ENCODE results near the gene ZC3H7B. TPM values are rescaled to one million over a fixed set of nuclear protein-coding genes. Genes with fewer than 3 reads are reported as not detected.
"Not testable (repeated sequence)": the region's sequence is repeated elsewhere in the genome, so short reads cannot be mapped to it uniquely, and the experiment has no call there.

The ZC3H7B gene
- polyA plus RNA-seq, 1 donor: 36.5 TPM

GRCh38 chr22:41285820-41286638 is 15.3 kb upstream of the ZC3H7B start, which contains the start of gene RANGAP1:
RANGAP1 (minus strand) TSS chr22:41286187; CDS start chr22:41281044, 5,143 bp downstream.
- DNase-seq (ENCODE audit: low read depth): peak; percentile 97

DNA sequence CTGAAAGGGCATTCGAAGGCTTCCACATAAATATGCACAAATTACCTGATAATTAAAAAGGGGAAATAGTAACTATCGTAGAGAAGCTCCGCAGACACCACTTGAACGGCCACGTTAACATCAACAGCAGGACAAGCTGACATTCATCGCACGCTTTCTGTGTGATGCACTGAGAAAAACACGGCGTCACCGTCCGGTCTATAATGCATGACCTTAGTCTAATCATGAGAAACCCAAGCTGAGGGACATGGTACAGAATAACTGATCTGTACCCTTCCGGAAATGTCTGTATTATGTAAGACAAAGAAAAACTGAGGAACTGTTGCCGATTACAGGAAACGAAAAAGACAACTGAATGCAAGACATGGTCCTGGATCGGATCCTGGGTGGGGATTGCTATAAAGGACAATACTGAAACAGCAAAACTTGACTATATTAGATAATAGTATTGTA is 14.7 kb upstream of the ZC3H7B start:
- no peak for DNase-seq (ENCODE audit: low read depth)

DNA sequence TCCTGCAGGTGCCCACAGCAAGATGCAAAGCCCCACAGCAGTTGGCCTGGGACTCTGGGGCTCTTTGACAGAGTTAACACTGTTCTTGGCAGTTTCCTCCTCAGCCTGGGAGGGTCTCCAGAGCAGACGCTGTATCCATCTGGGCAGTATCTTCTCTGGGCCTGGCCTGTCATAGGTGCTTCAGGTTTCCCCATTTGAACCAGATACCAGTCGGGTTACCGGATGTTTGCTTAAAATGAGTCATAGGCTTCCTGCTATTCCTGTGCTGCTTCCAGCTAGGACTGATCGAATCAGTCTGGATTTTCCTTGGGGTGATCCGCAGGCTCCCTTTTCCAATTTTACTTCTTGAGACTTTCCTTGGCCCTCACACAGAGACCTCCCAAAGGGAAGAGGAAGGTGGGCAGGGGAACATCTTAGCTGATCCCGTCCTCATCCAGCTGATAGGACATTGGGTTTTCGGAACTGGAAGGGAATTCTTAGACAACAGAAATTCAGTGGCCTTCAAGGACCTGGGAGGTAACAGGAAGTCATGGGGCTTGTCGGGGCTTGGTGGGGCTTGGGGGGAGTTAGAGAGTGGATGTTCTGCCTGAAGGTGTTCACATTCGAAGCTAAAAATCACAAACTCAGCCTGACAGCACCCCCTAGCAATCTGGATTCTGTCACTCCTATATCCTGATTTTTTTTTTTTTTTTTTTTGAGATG is 12.9 kb upstream of the ZC3H7B start:
- DNase-seq (ENCODE audit: low read depth): no peak

GRCh38 chr22:41289671-41290070 is 11.7 kb upstream of the ZC3H7B start:
- no peak for DNase-seq (ENCODE audit: low read depth)

DNA sequence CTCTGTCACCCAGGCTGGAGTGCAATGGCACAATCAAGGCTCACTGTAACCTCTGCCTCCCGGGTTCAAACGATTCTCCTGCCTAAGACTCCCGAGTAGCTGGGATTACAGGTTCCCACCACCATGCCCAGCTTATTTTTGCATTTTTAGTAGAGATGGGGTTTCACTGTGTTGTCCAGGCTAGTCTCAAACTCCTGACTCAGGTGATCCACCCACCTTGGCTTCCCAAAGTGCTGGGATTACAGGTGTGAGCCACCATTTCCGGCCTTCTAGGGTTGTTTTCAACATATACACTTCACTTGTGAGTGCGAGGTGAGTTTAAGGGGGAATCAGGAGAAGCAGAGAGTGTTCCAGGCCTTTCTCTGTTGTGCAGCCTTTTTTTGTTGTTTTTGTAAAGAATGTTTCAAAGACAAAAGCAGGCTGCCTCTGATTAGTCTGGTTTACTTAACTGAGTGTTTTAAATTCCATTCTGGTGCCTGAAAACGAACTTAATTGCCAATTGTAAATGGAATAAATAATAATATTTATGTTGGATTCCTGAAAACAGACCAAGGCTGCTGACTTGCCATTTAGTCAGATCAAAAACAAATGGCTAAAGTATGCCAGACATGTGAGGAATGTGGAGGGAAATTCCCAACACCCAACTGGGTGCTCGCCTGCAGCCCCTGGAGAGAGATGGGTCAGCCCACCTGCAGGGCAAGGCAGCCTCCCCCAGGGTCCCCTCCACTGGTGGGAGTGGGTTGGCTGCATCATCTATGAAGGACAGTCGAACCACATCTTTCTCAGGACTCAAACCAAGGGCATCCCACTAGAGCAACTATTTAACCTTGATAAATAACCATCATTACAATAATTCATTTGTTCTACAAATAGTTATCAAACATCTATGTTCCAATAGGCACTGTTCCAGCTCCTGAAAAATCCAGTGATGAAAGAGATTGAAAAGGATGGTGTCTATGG is 10.8 kb upstream of the ZC3H7B start:
- DNase-seq (ENCODE audit: low read depth): no peak

- not testable (repeated sequence) for DNase-seq (ENCODE audit: low read depth)
Measured at GRCh38 chr22:41294816-41295215, 6.5 kb upstream of the ZC3H7B start.

- DNase-seq (ENCODE audit: low read depth): no peak
Measured at GRCh38 chr22:41296826-41297667, 4.3 kb upstream of the ZC3H7B start.

- no peak for DNase-seq (ENCODE audit: low read depth)
Measured at GRCh38 chr22:41300661-41301060, 664 bp upstream of the ZC3H7B start.

GRCh38 chr22:41302021-41302767 is 869 bp downstream of the ZC3H7B start:
- no peak for DNase-seq (ENCODE audit: low read depth)

- no peak for DNase-seq (ENCODE audit: low read depth)
Measured at GRCh38 chr22:41302811-41303210, 1.5 kb downstream of the ZC3H7B start.

GRCh38 chr22:41305646-41306045 is 4.3 kb downstream of the ZC3H7B start:
- no peak for DNase-seq (ENCODE audit: low read depth)

- DNase-seq (ENCODE audit: low read depth): no peak
Measured at GRCh38 chr22:41308054-41308453, 6.7 kb downstream of the ZC3H7B start.

DNA sequence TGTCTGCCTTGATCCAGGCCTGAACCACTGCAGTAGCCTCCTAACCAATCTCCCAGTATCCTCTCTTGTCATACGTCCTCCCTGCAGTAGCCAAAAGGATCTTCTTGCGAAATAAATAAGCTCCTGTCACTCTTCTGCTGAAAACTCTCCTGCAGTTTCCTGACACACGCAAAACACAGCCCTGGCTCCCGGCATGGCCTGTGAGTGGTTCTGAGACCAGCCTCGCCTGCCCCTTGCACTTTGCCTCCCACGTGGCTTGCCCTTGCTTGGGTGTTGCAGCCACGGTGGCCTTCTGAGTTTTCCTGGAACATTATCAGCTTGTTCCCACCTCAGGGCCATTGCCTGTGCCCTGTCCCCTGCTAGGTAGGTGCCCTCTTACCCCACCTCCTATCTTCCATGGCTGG is 7.2 kb downstream of the ZC3H7B start:
- no peak for DNase-seq (ENCODE audit: low read depth)

GRCh38 chr22:41310336-41310735 is 9.0 kb downstream of the ZC3H7B start:
- no peak for DNase-seq (ENCODE audit: low read depth)

- no peak for DNase-seq (ENCODE audit: low read depth)
Measured at GRCh38 chr22:41311487-41311886, 10.2 kb downstream of the ZC3H7B start.

GRCh38 chr22:41314821-41315220 is 13.5 kb downstream of the ZC3H7B start:
- no peak for DNase-seq (ENCODE audit: low read depth)

- no peak for DNase-seq (ENCODE audit: low read depth)
Measured at GRCh38 chr22:41315586-41315985, 14.3 kb downstream of the ZC3H7B start.

DNA sequence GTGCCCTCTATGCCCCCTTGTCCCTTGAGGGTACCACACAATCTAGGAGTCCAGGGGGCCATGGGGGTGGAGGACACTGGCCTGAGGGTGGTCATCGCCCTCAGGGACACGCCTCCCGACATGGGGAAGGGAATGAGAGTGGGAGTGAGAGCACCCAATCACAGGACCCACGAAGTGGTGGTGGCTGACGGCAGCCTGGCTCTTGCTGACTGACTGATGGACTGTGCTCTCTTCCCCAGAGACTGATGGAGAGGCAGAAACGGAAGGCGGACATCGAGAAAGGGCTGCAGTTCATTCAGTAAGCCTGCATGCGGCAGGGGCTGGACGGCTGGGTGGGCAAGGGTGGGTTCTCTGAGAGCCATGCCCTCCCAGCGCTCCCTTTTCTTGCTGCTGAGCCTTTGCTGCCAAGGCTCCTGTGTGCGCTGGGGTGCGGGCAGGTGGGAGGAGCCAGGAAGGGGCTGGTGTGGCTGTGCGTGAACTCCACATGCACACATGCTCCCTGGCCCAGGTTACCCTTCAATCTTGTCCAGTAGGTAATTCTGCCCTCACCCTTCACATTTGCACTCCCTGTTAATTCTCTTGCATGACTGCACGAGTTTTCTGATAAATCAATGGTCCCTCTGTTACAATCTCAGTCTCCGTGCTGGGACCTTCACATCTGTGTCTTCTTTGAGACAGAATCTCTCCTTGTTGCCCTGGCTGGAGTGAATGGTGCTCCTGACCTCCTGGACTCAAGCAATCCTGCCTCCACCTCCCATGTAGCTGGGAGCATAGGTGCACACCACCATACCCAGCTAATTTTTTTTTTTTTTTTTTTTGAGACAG is 19.3 kb downstream of the ZC3H7B start:
- no peak for DNase-seq (ENCODE audit: low read depth)

- no peak for DNase-seq (ENCODE audit: low read depth)
Measured at GRCh38 chr22:41324821-41325528, 23.6 kb downstream of the ZC3H7B start.

Data from forelimb muscle (tissue), 1 donor.